Keratinocyte (primary cell): Measurements from ENCODE around the gene ZNF526. TPM values are rescaled to one million over a fixed set of nuclear protein-coding genes. Genes with fewer than 3 reads are reported as not detected.
A peak's percentile ranks its signal among the peaks of the same experiment; 100 is the strongest.

Source experiments
- DNase-seq: peaks from one replicate; pipeline ENCODE4 v3.0.0-alpha.2; 2011; ENCODE audit warnings: low read depth, missing footprints, low spot score
- FAIRE-seq: peaks from 2 replicates; lab custom pipeline; 2011; peaks lifted over from hg19 to GRCh38; lab: Jason Lieb, UNC
- H2AFZ ChIP-seq: 2 replicates; pipeline ENCODE4 v1.6.0; 2012; ENCODE audit warnings: low read length, control low read depth, inconsistent platforms; ENCODE audit not compliant: control insufficient read depth
- H3K27ac ChIP-seq: 2 replicates; pipeline ENCODE4 v1.5.1; 2011; ENCODE audit warnings: low read length; ENCODE audit not compliant: control insufficient read depth, insufficient read depth
- H3K27me3 ChIP-seq: 3 replicates; pipeline ENCODE4 v1.6.0; 2011; ENCODE audit warnings: low read length; ENCODE audit not compliant: control insufficient read depth, insufficient read depth; ENCODE audit errors: extremely low read depth
- H3K36me3 ChIP-seq, 2 experiments: 2 replicates in 1 of 2; 3 replicates in 1 of 2; pipeline ENCODE4 v1.5.1; 2011; ENCODE audit warnings: low read length in 2 of 2, mild to moderate bottlenecking in 1 of 2; ENCODE audit not compliant: control insufficient read depth in 2 of 2, insufficient read depth in 2 of 2; ENCODE audit errors: extremely low read depth in 1 of 2
- H3K4me1 ChIP-seq: 3 replicates; pipeline ENCODE4 v1.5.1; 2011; ENCODE audit warnings: low read length; ENCODE audit not compliant: control insufficient read depth, insufficient read depth; ENCODE audit errors: extremely low read depth
- H3K4me2 ChIP-seq: 3 replicates; pipeline ENCODE4 v1.6.0; 2011; ENCODE audit warnings: low read depth, low read length; ENCODE audit not compliant: control insufficient read depth, insufficient read depth; ENCODE audit errors: extremely low read depth
- H3K4me3 ChIP-seq, 3 experiments: fragments of 200-600 bp in 1 of 3; sonication (generic) in 1 of 3; 2 replicates in 2 of 3; 3 replicates in 1 of 3; pipeline ENCODE4 v1.5.1; 2011 to 2016; ENCODE audit warnings: low read length in 3 of 3, mild to moderate bottlenecking in 3 of 3, control low read depth in 2 of 3, inconsistent platforms in 1 of 3, low read depth in 1 of 3, mixed read lengths in 1 of 3, mixed run types in 1 of 3, moderate library complexity in 1 of 3; ENCODE audit not compliant: control insufficient read depth in 2 of 3, insufficient read depth in 2 of 3; ENCODE audit errors: extremely low read depth in 1 of 3
- H3K79me2 ChIP-seq: 2 replicates; pipeline ENCODE4 v1.6.0; 2012; ENCODE audit warnings: low read length; ENCODE audit not compliant: control insufficient read depth, insufficient read depth
- H3K9ac ChIP-seq: 3 replicates; pipeline ENCODE4 v1.6.0; 2011; ENCODE audit warnings: low read length; ENCODE audit not compliant: control insufficient read depth, insufficient read depth; ENCODE audit errors: extremely low read depth
- H3K9me1 ChIP-seq: 3 replicates; pipeline ENCODE4 v1.6.0; 2011; ENCODE audit warnings: low read length; ENCODE audit not compliant: control insufficient read depth, insufficient read depth; ENCODE audit errors: extremely low read depth
- H3K9me3 ChIP-seq: 2 replicates; pipeline ENCODE4 v1.5.1; 2012; ENCODE audit warnings: low read depth, low read length; ENCODE audit not compliant: control insufficient read depth
- H4K20me1 ChIP-seq: 3 replicates; pipeline ENCODE4 v1.6.0; 2011; ENCODE audit warnings: low read length; ENCODE audit not compliant: control insufficient read depth, insufficient read depth; ENCODE audit errors: extremely low read depth
- EZH2 ChIP-seq: IDR thresholded peaks from one replicate; pipeline ENCODE4 v1.6.1; 2012; ENCODE audit warnings: inconsistent platforms, mild to moderate bottlenecking, low read length, moderate library complexity
- dilution Hi-C: fragments of 300-500 bp; cut with MboI; formaldehyde crosslinking; loops from one replicate; pipeline ENCODE4 v1.7.0; 2020; ENCODE audit warnings: low sequenced_read_pairs; ENCODE audit not compliant: extremely low pct_ligation_motif_present
- polyA plus RNA-seq, 5 experiments: library from polyadenylated mRNA; depleted of rRNA in 3 of 5; stranded (reverse) in 3 of 5; stranded (forward) in 1 of 5; unstranded in 1 of 5; fragments of >200 nt; gene quantifications; 1 replicate in 1 of 5; 2 replicates in 3 of 5; 3 replicates in 1 of 5; pipeline versions ENCODE4 v1.2.1 to v1.2.3, GENCODE V29; 2011 to 2012; ENCODE audit warnings: missing spikeins in 2 of 5, low read depth in 1 of 5, low replicate concordance in 1 of 5
- TF ChIP-seq, protein P1 (sequence below), 3 experiments: IDR thresholded peaks in 1 of 3; conservative IDR thresholded peaks in 1 of 3; optimal IDR thresholded peaks in 1 of 3; 2 replicates in 2 of 3; 3 replicates in 1 of 3; pipeline versions ENCODE3 to v1.5.1; 2011; ENCODE audit warnings: low read length in 3 of 3, mild to moderate bottlenecking in 3 of 3, moderate library complexity in 2 of 3, control low read depth in 1 of 3, inconsistent platforms in 1 of 3; ENCODE audit not compliant: insufficient read depth in 2 of 3; ENCODE audit errors: extremely low read depth in 1 of 3

ZNF526 gene
- polyA plus RNA-seq, 1 donor (not counting 4 experiments of a cell fraction or from before 2014, with no cell fraction given): 5.4 TPM

DNA sequence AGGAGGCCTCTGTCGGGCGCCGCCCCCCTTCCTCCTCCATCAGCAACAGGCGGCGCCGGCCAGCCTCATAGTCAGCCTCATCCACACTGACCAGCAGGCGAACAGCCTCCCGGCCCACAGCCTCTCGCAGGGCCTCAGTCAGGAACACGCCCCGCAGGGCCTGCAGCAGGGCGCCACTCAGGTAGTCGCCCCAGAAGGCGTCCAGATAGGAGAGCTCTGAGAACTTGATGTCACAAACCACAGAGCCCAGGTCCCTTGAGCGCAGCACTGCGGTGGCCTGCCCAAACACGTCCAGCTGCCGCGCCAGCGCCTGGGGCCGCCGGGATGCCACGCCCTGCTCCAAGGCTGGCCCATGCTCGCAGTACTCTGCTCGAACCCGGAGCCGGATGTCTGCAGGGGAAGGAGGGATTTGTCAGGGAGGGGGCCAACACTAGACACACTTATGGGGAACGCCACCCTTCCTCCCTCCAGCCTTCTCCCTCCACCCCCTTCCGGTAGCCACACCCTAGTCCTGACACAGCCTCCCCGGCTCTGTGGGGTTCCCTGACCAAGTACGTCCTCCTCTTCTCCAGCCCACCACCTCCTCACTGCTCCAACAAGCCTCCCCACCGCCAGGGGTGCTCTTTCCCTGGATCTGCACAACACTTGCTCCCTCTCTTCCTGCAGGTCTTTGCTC, 20.5 kb upstream of the ZNF526 start:
- peak overlapping the region; percentile 42 for H3K27ac ChIP-seq
- H4K20me1 ChIP-seq: no peaks in the 10 kb centered on the region
- no peaks in the 10 kb centered on the region for H3K27me3 ChIP-seq
- peak overlapping the region; percentile 74 for H3K4me2 ChIP-seq
- H3K9ac ChIP-seq: peak overlapping the region; percentile 45
- H3K4me3 ChIP-seq: no peak overlapping the region
- FAIRE-seq (peak; percentile 83), DNase-seq (peak; percentile 93)
- H3K9me3 ChIP-seq: no peaks in the 10 kb centered on the region
- peaks cover 2% of the 10 kb centered on the region for H3K9me1 ChIP-seq
- H3K36me3 ChIP-seq: peaks cover 41 to 57% of the 10 kb centered on the region in 2 experiments
- H3K79me2 ChIP-seq: peaks cover 20% of the 10 kb centered on the region
- TF ChIP-seq, protein P1, sequence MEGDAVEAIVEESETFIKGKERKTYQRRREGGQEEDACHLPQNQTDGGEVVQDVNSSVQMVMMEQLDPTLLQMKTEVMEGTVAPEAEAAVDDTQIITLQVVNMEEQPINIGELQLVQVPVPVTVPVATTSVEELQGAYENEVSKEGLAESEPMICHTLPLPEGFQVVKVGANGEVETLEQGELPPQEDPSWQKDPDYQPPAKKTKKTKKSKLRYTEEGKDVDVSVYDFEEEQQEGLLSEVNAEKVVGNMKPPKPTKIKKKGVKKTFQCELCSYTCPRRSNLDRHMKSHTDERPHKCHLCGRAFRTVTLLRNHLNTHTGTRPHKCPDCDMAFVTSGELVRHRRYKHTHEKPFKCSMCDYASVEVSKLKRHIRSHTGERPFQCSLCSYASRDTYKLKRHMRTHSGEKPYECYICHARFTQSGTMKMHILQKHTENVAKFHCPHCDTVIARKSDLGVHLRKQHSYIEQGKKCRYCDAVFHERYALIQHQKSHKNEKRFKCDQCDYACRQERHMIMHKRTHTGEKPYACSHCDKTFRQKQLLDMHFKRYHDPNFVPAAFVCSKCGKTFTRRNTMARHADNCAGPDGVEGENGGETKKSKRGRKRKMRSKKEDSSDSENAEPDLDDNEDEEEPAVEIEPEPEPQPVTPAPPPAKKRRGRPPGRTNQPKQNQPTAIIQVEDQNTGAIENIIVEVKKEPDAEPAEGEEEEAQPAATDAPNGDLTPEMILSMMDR (optimal IDR thresholded peaks at IDR 0.05 in 1 of 3, IDR thresholded peaks at IDR 0.05 in 1 of 3, conservative IDR thresholded peaks at IDR 0.05 in 1 of 3; ENCODE audit: extremely low read depth in 1 of 3, insufficient read depth in 2 of 3, low read length in 3 of 3): peak; percentile 67 to 83 (median 76)
- no peak for TF ChIP-seq EZH2
- H2AFZ ChIP-seq: no peak overlapping the region
- H3K4me1 ChIP-seq: peaks cover 31% of the 10 kb centered on the region
- dilution Hi-C loops: no loop called here

DNA sequence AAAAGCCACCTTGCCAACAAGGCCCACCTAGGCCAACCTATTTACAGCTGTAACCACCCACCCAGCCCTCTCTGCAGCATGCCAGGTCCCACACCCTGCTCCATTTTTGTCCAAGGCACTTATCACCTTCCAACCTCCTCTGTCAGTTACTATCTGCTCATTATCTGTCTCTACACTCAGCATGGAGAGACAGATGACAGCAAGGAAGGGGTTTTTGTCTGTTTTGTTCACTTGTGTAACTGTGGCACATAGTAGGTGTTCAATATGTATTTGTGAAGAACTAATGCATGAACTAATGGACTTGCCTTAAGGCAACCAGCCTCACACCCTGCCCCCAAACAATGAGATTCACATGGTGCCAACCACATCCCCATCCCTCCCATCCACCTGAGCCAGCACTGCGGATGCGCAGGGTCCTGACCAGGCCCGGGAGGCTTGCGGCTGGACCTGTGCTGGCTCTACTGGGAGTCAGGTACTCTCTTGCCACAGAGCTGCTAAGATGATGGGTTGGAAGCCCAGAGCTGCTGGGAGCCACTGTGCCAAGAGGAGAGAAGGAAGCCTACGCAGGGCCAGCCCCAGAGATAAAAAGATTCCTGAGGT, 19.9 kb upstream of the ZNF526 start:
- no peaks in the 10 kb centered on the region for H4K20me1 ChIP-seq
- no peaks in the 10 kb centered on the region for H3K27me3 ChIP-seq
- FAIRE-seq: no peak
- dilution Hi-C loops: no loop called here
- peak overlapping the region; percentile 74 for H3K4me2 ChIP-seq
- no peak overlapping the region for H3K4me3 ChIP-seq
- H3K36me3 ChIP-seq: peaks cover 41 to 57% of the 10 kb centered on the region in 2 experiments
- H3K9me3 ChIP-seq: no peaks in the 10 kb centered on the region
- H3K27ac ChIP-seq: peak overlapping the region; percentile 42
- DNase-seq: no peak
- H3K4me1 ChIP-seq: peaks cover 31% of the 10 kb centered on the region
- H3K9me1 ChIP-seq: peaks cover 2% of the 10 kb centered on the region
- H3K9ac ChIP-seq: peak overlapping the region; percentile 29
- H2AFZ ChIP-seq: no peak overlapping the region
- peaks cover 24% of the 10 kb centered on the region for H3K79me2 ChIP-seq
- no peak for TF ChIP-seq EZH2
- TF ChIP-seq, protein P1 (optimal IDR thresholded peaks at IDR 0.05 in 1 of 3, IDR thresholded peaks at IDR 0.05 in 1 of 3, conservative IDR thresholded peaks at IDR 0.05 in 1 of 3; ENCODE audit: extremely low read depth in 1 of 3, insufficient read depth in 2 of 3, low read length in 3 of 3): no peak
